Myocyte (in vitro differentiated cells): ENCODE data around the gene CHD9. TPM values are rescaled to one million over a fixed set of nuclear protein-coding genes. Genes with fewer than 3 reads are reported as not detected.

ENCODE experiments used
- DNase-seq: peaks from one replicate; pipeline ENCODE4 v3.0.0-alpha.2; 2012; ENCODE audit warnings: low read depth
- total RNA-seq: library from RNA; depleted of rRNA; stranded (reverse); fragments of >200 nt; gene quantifications from 2 replicates; pipeline ENCODE4 v1.2.3, GENCODE V29; 2014

Gene CHD9
- total RNA-seq, 1 donor from 2014 or later: 42.1 TPM

- DNase-seq: no peak
These were observed 302.4 kb downstream of the CHD9 start for GRCh38 chr16:53357208-53357586.

DNA sequence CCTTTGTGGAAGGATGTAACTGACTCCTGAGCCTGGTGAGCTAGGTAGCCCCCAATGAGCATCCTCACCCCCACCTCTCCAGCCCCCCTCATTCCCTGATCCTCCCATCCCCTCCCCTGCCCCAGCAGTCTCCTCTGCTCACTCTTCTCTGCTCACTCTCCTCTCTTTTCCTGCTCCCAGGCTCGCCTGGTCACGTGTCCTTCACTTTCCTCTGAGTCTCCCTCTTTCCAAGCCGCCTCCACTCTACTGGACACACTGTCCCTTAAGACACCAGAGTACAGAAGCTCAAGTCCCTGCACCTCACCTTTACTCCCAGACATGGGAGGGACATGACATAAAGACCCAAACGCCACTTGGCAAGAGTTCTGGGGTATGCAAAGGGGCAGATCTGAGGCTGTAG, 303.2 kb downstream of the CHD9 start:
- no peak for DNase-seq

DNA sequence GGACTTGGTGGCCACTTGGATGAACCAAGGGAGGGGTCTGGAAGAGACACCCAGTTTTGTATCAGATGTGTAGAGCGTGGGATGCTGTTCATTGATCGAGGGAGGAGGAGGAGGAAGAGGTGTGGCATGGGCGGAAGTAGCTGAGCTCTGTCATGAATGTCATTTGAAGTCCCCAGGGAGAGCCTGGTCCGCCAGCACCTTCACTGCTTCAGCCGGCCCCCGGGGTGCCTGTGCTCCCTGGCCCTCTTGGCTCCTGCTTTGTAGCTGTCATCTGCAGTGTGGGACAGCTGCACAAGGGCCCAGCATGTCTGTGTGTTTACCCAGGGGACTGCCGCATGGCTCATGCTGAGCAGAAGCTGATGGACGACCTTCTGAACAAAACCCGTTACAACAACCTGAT, 304.1 kb downstream of the CHD9 start:
- no peak for DNase-seq

- no peak for DNase-seq
These were observed 315.1 kb downstream of the CHD9 start for GRCh38 chr16:53369921-53370320.

GRCh38 chr16:53370827-53371226, 316.0 kb downstream of the CHD9 start:
- no peak for DNase-seq

- DNase-seq: no peak
These were observed 318.4 kb downstream of the CHD9 start for GRCh38 chr16:53372992-53373871.

DNA sequence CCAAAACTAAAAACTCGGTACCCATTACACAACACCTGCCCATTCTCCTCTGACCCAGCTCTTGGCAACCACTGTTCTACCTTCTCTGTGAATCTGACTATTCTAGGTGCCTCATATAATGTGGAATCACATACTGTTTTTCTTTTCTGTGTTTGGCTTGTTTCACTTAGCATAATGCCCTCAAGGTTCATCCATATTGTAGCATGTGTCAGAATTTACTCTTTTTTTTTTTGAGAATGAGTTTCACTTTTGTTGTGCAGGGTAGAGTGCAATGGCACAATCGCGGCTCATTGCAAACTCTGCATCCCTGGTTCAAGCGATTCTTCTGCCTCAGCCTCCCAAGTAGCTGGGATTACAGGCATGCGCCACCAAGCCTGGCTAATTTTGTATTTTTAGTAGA, 320.0 kb downstream of the CHD9 start:
- no peak for DNase-seq

DNA sequence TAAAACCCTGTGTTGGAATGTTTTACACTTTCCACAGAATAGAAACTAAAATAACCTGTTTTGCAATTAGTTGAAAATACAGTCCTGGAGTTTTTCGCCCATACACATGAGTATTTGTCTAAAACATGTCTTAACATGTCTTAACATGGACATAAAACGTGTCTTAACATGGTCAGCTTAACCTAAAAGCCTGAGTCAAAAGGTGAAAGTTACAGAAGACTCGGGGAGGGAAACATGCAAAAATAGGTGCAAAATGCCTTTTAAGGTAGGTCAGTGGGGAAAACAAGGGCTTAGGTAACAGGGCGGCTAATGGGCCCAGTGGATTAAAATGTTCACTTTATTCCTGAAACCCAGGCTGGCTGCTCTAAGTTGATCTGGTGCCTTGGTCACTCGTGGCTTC, 323.3 kb downstream of the CHD9 start:
- DNase-seq: no peak

Other genes starting within 250 kb of the CHD9 start
- gene CHD9NB, start 2.1 kb upstream of the CHD9 start, total RNA-seq: 0.24 TPM in 1 of 2 replicates, not detected in the other